Iris pigment epithelial cell (primary cell): ENCODE results near the gene SNAPC4.

Experiments
- DNase-seq: peaks from one replicate; pipeline ENCODE4 v3.0.0-alpha.2; 2011; ENCODE audit warnings: low read depth

The SNAPC4 gene

DNA sequence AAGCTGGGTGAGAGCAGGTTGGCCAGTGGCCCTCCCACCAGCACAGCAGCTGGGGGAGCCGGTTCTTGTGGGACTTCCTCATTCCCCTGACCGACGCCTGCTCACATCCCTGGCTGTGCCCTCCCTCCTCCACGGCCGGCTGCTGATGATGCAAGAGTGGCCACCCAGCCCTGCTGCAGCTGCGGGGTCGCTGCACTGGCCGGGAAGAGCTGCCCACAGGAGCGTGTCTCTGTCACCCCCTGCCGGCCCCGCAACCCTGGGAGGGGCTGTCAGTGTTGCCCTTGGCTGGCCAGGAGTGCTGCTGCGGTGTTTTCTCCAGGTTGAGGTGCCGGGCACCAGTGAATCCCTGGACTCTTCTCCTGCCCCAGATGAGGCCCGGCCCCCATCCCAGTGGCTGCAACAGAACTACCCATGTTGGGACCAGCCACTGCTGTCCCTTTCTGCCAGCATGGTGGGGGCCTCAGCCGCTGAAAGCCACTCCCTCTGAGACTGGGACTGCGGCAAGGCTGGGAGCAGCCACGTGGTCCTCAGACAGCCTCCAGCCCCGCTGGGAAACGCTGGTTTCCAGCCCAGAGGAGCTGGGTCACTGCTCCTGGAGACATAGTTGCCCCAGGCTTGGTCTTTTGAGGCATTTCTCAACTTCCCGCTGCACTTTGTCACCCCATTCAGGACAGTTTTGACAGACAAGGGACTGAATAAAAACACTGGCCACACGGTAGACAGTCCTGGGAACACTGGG is 27.2 kb downstream of the SNAPC4 start:
- DNase-seq: peak; percentile 80

DNA sequence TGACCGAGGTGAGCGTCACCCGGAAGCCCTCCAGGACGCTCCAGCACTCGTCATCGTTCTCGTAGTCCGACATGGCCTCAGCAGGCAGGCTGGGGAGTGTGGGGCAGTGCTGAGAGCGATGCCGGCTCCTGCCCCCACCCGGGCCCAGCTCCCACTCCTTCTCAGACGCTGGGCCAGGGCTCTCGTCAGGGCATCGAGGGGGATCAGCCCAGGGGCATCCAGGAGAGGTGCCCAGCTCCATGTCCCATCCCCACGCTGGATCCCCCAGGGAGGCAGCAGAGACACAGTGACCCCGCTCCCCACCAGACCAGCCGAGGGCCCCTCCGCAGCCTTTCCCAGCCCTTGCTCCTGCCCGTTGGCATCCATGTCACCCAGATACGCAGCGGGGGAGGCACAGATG is 28.0 kb downstream of the SNAPC4 start:
- no peak for DNase-seq

DNA sequence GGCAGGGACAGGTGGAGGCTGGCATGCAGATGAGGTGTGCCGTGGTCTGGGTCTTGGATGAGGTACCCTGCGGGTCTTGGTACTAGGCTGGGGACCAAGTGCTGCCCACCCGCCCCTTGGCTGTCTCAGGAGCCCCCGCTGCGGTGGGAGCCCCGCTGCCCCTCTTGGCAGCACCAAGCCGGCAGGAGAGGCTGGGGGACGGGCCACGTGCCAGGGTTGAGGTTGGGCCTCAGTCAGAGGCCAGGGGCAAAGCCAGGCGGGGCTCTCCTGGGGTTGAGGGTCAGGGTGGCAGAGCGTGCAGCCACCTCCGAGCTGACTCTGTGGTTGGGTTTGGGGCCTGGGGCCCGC is 28.5 kb downstream of the SNAPC4 start:
- no peak for DNase-seq

DNA sequence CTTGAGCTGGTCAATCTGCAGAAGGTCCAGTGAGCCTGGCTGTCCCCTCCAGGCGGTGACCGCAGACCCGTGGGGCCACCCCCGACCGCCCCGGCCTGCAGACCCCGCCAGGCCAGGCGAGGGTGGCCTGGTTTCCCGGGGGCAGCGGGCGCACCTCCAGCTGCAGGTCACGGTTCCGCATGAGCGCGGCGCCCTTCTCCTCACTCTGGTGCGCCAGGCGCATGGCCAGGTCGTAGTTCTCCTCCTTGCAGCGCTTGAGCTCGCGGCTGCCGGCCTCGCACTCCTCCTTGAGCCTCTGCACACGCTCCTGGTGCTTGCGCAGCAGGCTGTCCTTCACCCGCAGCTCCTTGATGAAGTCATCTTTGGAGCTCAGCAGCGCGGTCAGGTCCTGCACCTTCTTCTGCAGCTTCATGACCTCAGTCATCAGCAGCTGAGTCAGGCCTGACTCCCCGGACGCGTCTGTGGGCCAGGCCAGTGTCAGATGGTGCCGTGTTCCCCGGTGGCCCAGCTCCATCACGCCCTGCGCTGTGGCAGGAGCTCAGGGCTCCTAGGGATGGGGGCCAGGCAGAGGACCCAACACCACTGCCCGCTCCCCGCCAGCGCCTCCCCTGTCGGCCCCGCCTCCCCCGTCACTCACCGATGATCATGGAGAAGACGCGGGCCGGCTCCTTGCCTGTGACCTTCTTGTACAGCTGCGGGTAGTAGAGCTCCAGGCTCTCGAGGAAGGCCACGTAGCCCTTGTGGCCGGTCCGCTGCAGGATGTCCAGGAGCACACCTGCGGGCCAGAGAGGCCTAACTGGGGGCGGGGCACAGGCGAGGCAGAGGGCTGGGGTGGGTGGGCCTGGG is 29.1 kb downstream of the SNAPC4 start:
- DNase-seq: peak; percentile 61

DNA sequence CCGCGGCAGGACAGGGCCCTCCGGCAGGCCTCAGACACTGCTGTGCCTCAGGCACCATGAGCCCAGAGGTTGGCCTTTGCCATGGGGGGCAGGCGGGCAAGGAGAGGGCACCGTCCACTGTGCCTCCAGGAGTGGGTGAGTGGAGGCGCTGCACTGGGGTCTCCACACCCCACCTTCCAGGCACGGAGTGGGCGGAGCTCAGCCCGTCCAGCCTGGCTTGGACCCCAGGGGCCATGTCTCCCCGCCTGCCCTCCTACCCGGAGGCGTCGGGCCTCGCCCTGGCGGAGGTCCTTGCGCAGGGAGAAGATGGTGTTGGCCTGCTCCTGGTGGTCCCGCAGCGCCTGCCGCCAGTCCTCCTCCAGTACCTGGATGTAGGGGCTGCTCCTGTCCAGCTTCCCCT is 29.9 kb downstream of the SNAPC4 start:
- DNase-seq: no peak

DNA sequence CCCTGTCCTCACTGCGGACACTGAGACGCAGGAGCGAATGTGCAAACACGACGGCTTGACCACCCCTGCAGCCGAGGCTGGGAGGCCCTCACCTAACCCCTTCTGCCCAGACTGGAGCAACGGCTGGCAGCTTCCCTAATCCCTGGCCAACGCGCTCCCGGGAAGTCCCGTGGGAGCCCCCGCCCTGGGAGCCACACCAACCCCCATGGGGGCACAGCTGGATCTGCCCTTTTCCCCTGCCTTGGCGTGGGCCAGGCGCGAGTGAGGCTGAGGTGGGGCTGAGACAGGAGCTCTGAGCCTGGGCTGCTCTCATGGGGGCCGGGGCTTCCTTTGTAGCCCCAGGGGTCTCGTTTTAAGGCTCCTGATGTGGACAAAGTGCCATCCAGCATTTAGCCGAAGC is 31.8 kb downstream of the SNAPC4 start:
- DNase-seq: no peak

DNA sequence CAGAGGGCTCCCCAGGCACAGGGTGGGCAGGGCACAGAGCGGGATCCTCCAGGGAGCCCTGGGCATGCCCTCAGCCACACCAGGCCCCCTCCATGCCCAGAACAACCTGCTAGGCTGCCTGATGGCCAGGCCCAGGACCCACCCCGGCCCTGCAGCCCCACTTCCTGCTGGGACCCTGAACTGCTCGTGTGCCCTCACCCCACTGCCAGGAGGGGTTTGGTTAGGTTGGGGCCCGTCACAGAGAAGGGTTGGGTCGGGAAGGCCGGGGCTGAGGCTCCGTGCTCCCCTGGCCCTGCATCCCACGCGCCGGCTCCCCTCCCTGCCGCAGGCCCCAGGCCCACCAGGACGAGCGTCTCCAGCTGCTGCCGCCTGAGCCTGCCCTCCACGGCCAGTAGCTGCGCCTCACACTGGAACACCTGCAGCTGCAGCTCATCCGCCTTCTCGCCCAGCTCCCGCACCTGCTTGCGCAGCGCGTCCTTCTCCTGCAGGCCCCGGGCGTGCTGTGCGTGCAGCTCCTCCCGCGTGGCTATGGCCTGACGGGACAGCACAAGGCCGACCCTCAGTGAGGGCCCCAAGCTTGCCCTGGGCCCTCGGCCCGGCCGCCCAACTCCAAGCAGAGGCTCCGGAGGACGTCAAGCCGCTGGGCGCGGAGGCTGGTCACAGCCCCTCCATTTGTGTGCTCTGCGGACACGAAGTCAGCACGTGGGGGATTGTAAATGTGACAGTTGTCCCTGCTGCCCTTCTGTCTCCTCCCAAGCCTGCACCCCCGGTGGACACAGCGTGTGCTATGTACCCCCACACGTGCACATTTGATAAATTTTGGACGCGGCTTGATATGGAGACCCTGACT is 32.4 kb downstream of the SNAPC4 start:
- no peak for DNase-seq

DNA sequence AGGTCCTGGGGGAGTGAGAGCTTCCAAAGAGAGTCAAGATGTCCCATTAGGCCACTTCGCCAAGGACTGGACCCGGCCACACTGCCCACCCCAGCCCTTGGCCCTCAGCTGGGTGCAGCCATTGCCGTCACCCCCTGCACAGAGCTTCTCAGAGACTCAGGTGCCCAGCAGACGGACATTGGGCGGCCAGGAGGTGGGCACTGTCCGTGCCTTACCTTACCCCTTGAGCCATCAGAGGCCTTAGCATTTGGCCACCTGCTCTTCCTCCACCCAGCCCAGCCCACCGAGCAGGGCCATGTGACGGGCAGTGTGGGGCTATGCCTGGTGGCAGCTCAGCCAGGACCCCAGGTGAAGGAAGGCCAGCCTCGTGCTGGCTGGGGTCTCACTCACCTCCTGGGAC is 33.1 kb downstream of the SNAPC4 start:
- DNase-seq: no peak

DNA sequence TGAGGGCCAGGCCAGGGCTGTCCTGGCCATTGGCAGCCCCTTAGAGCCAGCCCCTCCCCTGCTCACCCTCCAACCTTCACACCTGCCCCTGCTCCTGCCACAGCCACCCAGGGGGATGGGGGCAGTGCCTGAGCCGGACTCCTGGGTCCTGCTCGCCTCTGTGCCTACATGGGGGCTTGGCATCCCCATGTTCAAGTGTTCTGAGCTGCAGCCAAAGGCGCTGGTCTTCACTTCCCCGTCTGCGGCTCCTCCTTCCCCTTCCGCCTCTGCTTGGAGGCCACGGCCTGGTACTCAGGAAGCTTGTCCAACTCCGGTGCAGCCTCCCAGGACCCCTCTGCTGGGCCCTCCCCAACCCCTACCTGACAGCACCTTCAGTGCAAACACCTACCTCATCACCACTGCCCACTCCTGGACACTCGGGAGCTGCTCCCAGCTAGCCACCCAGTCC is 34.2 kb downstream of the SNAPC4 start:
- DNase-seq: no peak

DNA sequence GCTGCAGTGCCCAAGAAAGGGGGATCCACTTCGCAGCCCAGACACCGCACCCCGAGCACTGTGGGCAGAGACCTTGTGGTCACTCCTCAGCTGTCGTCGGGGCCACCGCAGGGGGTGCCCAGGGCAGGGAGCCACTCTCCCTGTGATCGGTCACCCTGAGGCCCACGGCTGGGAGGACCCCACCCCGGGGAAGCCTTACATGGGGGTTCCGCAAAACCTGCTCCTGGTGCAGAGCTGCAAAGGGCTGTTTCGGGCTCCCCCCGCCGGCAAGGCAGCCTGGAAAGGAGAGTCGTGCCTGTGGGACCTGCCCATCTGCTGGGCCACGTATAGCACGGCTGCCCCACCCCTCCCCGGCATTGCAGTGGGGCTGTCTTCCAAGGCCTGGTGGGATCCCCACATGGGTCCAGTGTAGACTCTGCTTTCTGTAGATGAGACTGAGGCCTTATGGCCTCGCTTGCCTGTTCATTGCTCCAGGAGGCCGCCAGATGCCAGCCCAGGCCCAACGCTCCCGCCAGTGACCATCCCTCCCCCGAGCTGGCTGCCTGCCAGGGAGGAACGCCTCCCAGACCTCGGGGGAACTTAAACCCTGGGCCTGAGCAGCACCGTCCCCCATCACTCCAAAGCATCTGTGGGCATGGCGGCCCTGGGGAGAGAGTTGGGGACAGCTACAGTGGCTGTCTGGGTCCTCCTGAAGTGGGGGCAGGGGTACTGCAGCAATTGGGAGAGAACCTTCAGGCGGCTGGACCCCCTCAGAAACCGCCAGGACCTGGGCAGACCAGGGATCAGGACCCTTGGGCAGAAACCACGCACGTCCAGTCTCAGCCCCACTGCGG is 34.8 kb downstream of the SNAPC4 start:
- no peak for DNase-seq

DNA sequence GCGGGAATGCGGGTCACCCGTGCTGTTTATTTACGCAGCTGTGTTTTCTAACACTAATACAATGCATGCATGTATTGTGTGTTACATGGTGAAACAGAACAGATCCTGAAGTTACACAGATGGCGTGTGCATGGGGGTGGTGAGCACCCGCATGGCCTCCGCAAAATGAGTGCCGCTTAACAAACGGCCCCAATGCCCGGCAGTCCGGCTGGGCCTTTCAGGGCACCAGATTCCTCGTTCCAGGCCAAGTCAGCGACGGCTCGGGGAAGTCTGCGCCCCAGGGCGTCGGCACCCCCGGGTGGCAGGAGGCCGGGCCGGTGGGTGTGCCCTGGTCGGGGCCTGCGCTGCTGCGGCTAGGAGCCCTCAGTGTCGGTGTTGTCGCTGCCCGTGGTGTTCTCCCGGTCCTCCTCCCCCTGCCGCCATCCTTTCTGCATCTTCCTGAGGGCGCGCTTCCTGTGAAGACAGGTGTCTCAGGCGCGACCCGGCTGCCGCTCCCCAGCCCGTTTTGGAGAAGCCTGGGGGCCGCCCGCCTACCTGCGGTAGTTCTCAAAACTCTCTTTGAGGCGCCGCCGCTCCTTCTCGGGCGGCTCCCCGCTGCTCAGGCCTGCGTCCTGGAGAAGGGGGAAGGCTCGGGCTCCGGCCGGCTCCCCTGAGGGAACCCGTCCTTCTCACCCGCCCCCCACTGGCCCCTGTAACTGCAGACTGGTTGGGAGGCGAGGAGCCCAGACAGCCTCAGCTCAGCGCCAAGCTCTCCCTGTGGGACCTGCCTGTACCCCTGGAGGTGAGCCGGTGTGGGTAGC is 35.8 kb downstream of the SNAPC4 start:
- no peak for DNase-seq

DNA sequence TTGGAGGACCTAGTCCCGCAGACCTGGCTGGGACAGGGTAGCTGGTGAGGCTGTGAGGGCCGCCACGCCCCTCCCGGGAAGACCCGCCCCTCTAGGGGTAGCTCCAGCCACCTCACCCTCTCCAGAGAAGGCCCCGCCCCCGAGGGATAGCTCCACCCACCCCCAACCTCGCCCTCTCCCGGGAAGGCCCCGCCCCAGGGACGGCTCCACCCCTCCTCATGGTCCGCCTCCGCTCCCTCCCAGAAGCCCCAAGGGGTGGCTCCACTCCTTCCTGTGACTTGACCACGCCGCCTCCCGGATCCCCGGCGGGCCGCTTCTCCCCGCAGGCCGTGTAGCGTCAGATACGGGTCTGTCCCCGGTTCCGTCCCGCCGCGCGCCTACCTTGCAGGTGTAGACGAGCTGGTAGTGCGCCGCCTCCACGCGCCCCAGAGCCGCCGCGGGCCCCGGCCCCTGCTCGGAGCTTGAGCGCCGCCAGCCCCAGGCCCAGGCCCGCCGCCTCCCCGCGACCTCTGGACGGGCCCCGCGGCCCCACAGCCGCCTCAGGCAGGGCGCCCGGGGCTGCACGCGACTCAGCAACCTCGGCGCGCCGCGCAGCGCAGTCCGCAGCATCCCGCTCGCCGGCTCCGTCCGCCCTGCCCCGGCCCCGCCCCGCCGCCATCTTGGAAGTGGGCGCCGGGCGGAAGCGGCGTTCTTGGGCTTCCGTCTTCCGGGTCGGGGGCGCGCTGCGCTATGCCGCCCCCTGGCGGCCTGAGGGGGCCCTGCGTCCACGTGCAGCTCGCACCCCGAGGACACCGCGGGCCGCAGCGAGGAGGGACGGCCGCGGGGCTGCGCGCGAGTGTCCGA is 36.6 kb downstream of the SNAPC4 start, which contains the start of gene DNLZ:
DNLZ (minus strand) TSS at position 639 of the 843 bp plus-strand sequence; CDS start at position 609, 30 bp downstream.
- peak; percentile 93 for DNase-seq

DNA sequence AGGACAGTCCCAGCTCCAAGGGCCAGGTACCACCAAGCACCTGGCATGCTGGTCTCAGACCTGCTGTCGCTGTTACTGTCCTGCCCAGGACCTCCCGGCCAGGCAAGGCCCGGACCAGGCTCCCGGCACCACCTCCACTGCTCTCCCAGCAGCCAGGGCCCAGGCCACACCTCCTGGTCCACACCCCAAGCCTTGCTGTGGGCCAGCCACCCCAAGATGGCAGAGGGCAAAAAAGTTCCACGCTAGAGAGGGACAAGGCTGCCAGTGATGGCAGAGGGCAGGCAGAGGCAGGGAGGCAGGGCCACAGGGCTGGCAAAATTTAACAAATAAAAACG is 37.6 kb downstream of the SNAPC4 start:
- no peak for DNase-seq

DNA sequence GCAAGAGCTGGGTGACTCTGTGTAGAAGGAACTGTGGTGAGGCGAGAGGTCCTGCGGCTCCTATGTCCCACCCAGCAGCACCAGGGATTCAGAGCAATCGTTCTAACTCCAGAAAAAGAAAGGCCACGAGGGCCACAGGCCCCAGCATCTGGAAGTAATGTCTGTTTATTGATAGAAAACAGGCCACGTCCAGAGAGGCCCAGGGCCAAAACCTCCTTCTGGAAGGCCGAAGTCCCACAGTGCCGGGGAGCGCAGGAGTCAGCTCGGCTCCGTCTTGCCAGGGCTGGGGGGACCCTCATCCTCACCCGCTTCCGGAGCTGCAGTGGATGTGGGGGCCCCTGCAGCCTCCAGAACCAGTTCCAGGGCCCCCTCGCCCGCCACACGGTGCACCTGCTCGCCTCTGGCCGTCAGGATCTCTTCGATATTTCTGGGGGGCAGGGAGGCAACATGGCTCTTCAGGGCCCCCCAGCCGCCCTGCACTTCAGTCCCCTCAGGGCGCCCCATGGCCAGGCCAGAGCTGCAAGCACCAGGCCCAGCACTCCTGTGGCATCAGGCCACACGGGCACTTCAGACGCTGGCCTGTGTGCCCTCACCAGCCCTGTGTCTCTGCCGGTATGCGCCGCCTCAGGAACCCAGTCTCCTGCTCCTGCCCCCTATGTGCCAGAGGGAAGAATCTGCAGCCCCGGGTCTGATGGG is 38.1 kb downstream of the SNAPC4 start:
- DNase-seq: no peak

DNA sequence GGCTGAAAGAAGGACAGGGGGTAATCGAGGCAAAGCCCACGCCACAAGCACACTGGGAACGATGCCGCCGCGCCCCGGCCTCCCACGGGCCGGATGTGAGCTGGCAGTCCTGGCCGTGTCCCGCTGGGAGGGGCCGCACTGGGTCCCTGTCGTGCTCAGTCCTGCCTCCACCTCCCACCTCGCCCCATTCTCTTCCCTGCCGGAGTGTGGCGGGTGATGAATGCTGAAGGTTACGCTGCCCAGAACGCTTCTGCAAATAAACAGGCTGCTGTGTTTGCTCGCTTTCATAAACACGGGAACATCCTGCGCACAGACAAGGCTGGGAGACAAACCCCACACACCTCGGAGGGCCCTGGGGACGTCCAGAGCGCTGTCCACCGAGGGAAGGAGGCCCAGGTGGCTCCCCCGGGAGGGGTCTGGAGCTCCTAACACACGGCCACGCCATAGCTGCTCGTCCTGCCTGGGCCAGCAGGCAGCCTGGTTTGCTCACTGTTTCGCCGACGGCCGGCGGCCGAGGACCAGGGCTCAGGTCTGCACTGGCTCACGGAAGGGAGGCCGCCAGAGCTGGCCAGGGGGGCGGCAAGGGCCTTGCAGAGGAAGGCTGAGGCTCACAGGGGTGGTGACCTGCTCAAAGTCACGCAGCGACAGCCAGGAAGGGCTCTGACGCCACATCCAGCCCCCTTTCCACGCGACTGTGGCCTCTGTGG is 38.8 kb downstream of the SNAPC4 start:
- DNase-seq: peak; percentile 39

DNA sequence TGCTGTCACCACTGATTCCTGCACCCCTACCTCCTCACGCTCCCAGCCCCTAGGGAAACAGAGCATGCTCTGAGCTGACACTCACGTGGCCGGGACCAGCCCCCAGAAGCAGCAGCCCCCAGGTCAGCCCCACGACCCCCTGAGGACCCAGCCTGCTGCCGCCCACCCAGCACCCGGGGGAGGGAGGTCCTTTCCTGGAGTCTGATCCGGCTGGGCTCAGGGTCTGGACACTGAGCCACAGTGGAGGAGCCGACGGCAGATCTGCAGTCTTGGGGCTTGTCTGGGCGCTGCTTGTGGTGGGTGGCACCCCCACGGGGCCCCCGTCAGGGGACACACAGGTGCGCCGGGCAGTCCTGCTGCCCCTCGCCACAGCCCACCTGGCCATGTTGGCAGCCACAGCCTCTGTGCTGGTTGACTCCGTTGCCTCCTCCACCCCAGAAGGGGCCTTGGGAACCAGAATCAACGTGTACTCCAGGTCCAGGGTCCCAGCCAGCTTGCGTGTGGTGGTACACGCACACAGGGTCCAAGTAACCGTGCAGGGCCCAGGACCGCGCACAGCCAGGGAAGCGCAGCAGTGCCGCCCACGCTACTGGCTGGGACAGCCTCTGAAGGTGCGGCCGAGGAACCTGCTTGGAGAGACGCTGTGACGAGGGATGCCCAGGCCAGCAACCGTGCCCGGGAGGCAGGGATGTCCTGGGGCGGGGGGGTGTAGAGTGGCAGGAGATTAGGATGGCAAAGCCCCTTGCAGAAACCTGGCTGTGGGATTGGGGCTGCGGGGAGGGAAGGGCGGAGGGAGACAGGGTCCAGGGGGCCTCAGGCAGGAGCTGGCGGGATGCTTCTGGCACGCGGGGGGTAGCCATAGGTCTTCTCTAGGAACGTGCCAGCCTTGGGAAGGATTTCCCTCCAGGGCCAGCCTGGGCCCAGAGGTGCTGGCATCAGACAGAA is 39.9 kb downstream of the SNAPC4 start:
- no peak for DNase-seq

DNA sequence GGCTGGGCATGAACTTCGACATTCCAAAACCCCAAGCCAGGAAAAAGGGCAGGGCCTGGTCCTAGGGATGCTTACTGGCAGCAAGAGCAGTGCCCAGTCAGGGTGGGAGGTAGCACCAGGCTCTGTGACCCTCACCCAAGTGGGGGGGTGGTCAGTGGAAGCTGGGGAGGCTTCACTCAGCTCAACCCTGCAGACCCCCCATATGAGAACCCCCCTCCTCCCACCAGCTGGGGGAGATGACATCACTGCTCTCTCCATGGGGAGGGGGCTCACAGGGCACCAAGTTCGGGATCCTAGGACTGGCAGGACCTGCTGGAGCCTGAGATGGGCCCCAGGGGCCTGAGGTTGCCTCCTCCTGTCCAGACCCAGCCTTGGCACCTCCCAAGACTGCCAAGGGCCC is 41.1 kb downstream of the SNAPC4 start:
- DNase-seq: no peak
